GM18520 (cell line): ENCODE results near the gene MTX3.

ENCODE experiments used
- ATAC-seq: cut with Tn5 transposase; IDR thresholded peaks from one replicate; pipeline ENCODE4 v1.9.1; 2021; ENCODE audit not compliant: unreplicated experiment

The MTX3 gene

DNA sequence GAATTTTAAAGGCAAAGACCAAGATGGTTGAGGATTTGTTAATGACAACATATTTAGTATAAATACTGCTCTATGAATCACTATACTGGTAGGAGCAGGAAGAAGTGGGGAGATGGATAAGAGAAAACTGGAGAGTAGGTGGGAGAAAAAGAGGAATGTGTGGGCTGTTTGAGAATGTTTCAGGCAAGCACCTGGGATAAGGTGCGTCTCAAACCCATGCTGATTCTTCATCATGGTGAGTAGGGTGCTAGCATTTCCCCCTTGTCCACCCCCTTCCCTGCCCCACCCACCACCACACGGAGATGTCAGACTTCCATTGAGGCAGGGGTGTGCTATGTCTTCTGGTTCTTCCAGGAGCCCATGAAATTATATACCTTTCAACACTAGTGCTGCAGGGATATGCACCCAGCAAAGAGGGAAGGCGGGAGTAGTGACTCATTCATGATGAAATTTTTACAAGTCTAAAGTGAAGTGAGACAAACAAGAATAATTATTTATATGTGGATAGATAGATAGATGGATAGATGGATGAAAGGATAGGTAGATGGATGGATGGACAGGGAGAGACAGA is 54.3 kb downstream of the MTX3 start:
- no peak for ATAC-seq

DNA sequence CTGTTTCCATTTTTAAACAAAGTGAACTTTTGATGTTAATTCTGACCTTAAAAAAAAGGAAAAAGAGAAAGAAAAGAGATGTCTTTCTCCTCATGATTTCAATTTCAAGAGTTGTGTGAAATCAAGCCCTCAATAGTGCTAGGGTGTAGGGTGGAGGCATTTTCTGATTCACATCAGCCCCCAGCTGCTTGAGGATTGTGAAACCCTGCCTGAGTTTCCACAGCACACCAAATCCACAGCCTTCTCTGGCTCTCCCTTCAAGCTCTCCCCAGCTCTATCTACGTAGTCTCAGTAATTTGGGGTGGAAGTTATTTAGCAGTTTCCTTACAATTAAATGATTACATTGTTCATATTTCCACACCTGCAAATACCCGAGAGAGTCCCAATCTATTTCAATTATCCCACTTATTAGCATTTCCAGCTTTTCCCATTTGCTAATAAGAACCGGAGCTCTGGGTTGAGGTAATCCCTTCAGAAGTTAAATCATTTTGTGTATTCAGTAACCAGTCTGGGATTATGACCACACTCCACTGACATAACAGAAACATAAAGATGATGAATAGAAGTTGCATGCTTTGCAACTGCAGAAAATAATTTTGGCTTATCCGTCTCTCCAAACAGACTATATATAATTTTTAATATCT is 54.9 kb downstream of the MTX3 start:
- ATAC-seq = no peak

DNA sequence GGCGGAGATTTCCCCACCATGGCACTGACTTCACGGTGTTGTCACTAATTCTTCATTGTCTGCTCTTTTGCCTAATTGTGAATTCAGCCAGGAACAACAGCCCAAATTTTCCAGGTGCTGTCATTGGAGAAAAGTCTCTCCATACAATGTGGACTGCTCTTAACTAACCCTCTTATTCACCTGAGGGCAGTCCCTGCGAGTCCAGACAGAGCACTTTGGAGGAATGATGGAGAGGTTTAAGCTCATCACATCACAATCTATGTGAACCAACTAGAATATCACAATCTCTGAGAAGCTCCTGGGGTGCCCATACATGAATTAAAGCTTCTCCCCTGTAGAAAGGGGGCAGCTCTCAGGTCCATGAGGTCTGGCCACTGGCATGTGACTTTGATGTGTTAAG is 56.4 kb downstream of the MTX3 start:
- no peak for ATAC-seq

DNA sequence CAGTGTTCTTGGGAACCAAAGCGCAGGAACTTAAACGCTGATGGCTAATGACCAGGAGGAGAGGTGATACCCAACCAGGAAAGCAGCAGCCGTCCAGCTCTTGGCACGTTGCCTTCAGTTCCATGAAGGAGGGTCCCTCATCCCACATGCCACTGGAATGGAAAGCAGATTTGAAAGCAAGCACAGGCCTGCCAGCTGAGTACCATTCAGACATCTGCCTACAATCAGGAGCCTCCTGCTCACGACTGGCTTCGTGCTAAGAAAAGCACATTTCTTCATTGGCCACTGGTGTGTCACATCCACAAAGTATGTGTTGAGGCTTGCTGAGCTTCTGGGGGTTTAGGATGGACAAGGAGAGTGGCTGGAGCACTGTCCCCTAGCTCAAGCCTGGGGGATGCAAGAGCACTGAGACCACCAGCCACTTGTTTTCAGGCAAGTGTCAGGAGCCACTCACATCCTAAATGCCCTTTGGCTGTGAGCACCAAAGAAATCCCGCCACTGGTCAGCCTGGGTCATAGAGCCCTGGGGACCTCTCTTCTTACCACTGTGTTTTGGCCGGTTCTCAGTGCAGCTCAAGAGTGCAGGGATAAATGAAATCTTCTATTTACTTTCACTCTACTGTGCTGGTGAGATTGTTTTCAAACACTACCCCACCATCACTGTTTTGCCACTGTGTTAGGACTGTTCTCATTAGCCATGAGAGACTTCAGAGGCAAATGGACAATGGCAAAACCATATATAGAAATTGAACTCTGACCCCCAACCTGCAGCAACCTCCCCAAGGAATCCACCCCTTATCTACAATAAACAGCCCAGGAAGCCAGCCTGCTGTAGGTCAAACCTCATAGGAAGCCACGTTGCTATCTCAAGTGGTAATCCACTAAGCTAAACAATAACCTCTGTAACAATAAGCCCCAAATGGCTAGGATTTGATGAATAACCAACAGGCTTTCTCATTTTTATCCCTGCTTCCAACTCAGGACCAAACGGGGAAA is 58.3 kb downstream of the MTX3 start:
- no peak for ATAC-seq

DNA sequence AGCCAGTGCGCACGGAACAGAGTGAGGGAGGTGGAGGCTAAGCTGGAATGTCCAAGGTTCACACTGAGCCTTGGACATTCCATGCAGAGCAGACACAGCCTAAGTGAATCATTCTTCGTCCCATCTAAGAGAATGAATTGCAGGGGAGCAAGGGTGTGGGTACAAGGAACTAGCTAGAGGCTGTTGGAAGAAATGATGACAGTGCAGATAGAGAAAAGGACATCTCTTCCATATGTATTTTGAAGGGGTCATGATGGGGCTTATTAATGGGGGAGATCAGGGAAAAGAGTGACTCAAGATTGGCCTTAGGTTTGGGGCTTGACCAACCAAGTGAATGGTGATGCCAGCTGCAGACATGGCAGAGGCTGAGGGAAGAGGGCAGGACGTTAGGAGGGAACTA is 59.2 kb downstream of the MTX3 start:
- ATAC-seq = no peak

DNA sequence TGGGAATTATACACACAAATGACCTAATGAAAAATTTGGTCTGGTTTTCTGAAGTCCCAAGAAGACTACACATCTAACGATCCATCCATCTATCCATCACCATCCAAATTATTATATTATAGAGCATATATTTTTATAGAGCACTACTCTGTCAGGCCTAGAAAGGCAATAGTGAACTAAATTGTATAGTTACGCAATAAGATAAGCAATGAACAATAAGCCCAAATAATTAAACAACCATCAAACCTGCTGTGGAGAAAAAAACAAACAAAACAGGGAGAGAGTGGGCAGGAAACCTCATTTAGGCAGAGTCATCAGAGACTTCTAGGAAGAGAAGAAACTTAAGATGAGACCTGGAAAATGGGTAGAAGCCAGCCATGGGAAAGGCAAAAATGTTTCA is 59.7 kb downstream of the MTX3 start:
- no peak for ATAC-seq

DNA sequence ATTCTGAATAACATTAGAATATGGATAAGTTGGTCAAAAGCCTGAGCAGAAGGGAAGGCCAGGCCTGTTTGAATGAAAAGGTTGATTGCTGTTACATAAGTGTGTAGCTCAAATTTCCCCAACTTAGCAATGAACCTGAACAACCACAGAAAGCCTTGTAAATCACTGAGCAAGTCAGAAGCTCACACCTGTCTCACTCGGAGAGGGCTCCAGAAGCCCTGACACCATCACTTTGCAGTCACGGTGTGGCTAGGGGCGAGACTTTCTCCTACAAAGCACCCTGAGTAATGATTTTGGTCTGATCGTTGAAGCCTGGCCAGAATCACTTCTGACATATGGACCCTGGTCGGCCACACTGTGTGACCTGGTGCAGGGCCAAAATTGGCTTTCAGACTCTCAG is 62.0 kb downstream of the MTX3 start:
- no peak for ATAC-seq
